Spleen (tissue), 11 donors: ENCODE measurements around the gene RETREG1. TPM values are rescaled to one million over a fixed set of nuclear protein-coding genes. Genes with fewer than 3 reads are reported as not detected.

Experiments
- DNase-seq: peaks from one replicate; pipeline ENCODE4 v3.0.0-alpha.2; 2020
- H3K27ac ChIP-seq, 8 donors: fragments of 200-600 bp; sonication (generic) in 7 of 8; 1 replicate in 4 of 8; 2 replicates in 4 of 8; pipeline versions ENCODE4 v1.5.0 to v1.8.0; 2016 to 2021; ENCODE audit warnings: inconsistent platforms in 4 of 8, mild to moderate bottlenecking in 4 of 8, moderate library complexity in 1 of 8
- H3K27me3 ChIP-seq, 7 donors: fragments of 200-600 bp; sonication (generic) in 6 of 7; replicated peaks in 1 of 7; 1 replicate in 4 of 7; 2 replicates in 3 of 7; pipeline versions ENCODE4 v1.5.0 to v1.8.0; 2016 to 2021; ENCODE audit warnings: inconsistent platforms in 3 of 7, mild to moderate bottlenecking in 1 of 7
- H3K36me3 ChIP-seq, 6 donors: fragments of 200-600 bp; sonication (generic) in 5 of 6; 1 replicate in 4 of 6; 2 replicates in 2 of 6; pipeline versions ENCODE4 v1.5.0 to v1.8.0; 2016 to 2021; ENCODE audit warnings: inconsistent platforms in 2 of 6
- H3K4me1 ChIP-seq, 6 donors: fragments of 200-600 bp; sonication (generic) in 5 of 6; 1 replicate in 3 of 6; 2 replicates in 3 of 6; pipeline versions ENCODE4 v1.5.0 to v1.8.0; 2016 to 2021; ENCODE audit warnings: inconsistent platforms in 3 of 6
- H3K4me3 ChIP-seq, 8 donors: fragments of 200-600 bp; sonication (generic) in 7 of 8; 1 replicate in 4 of 8; 2 replicates in 4 of 8; pipeline versions ENCODE4 v1.5.0 to v1.8.0; 2016 to 2021; ENCODE audit warnings: inconsistent platforms in 4 of 8, mild to moderate bottlenecking in 4 of 8, moderate library complexity in 2 of 8
- H3K9me3 ChIP-seq, 8 donors: fragments of 200-600 bp; sonication (generic) in 7 of 8; 1 replicate in 4 of 8; 2 replicates in 4 of 8; pipeline versions ENCODE4 v1.5.0 to v1.8.0; 2016 to 2021; ENCODE audit warnings: inconsistent platforms in 4 of 8
- CTCF ChIP-seq, 11 experiments: fragments of 200-600 bp in 7 of 11; fragments of 450-650 bp in 4 of 11; sonication (generic) in 4 of 11; IDR thresholded peaks in 8 of 11; conservative IDR thresholded peaks in 3 of 11; 1 replicate in 7 of 11; 2 replicates in 4 of 11; pipeline versions ENCODE4 v1.4.0 to v1.8.0; 2016 to 2021; ENCODE audit warnings: antibody characterized with exemption in 11 of 11, inconsistent platforms in 4 of 11, mild to moderate bottlenecking in 1 of 11
- POLR2A ChIP-seq, 3 donors: fragments of 450-650 bp; IDR thresholded peaks; one replicate each; pipeline ENCODE4 v1.5.1; 2017; ENCODE audit warnings: antibody characterized with exemption in 3 of 3, mild to moderate bottlenecking in 1 of 3
- POLR2AphosphoS5 ChIP-seq, 3 donors: sonication (generic); formaldehyde crosslinking; IDR thresholded peaks; one replicate each; pipeline ENCODE4 v1.5.1; 2017; ENCODE audit warnings: antibody characterized with exemption in 3 of 3
- WGBS, 5 donors: extraction: QIAGEN DNeasy Blood & Tissue Kit in 3 of 5; methylation state at CpG; one replicate each; pipeline versions ENCODE4 v1.1.5 to v1.1.7; 2013 to 2018; 5-methylcytosine and 5-hydroxymethylcytosine counted together
- intact Hi-C: fragments of 100-400 bp; cut with DNase I; formaldehyde crosslinking; loops from one replicate; pipeline ENCODE4 v1.15.0; 2023; ENCODE audit warnings: low total_unique reads
- polyA plus RNA-seq, 3 donors: library from polyadenylated mRNA; stranded (reverse); fragments of 200-250 nt; gene quantifications; one replicate each; pipeline ENCODE4 v1.2.1, GENCODE V29; 2013
- total RNA-seq, 7 donors: library from RNA; depleted of rRNA in 3 of 7; stranded (reverse); fragments of >200 nt in 3 of 7; fragmentation: NEBNext Ultra II Directional in 4 of 7; extraction: Animal tissue kit (Norgen Biotek cat#: 25700) in 4 of 7; gene quantifications; one replicate each; pipeline versions ENCODE4 v1.1.0 to v1.2.1, GENCODE V29; 2016 to 2021
- donor health status: healthy with polysubstance abuse.
- donor health status: DM: no; HTN: no; CAD: no; lungs with moderate emphysema.
- donor health status: DM: no; HTN: no; CAD: no.
- donor health status: Bipolar disorder and iron deficiency.
- donor health status: healthy.
- donor health status: DM: no; HTN: no; CAD: no.
- donor health status: DM: yes; HTN: yes; CAD: no.

The RETREG1 gene
- total and polyA plus RNA-seq, 10 donors: 2.5 to 9.0 (median 5.1) TPM

- H3K9me3 ChIP-seq: no peaks in the 10 kb centered on the region
- no peak overlapping the region for H3K4me3 ChIP-seq
- H3K4me1 ChIP-seq: no peaks in the 10 kb centered on the region
- intact Hi-C loops: no loop called here
- no peak overlapping the region for H3K27ac ChIP-seq
- no peak for DNase-seq
- H3K27me3 ChIP-seq: no peaks in the 10 kb centered on the region
- TF ChIP-seq POLR2AphosphoS5 (IDR thresholded peaks at IDR 0.05) (no peak), POLR2A (IDR thresholded peaks at IDR 0.05) (no peak), CTCF (IDR thresholded peaks at IDR 0.05 in 8 of 11, conservative IDR thresholded peaks at IDR 0.05 in 3 of 11) (no peak)
- peaks cover 0 to 3% (median 0%) of the 10 kb centered on the region in 6 donors for H3K36me3 ChIP-seq
- WGBS, 5 donors: 73 to 93% (median 79%) methylated on average over 4 of the region's 4 CpGs
Observed at GRCh38 chr5:16571016-16571415, 45.8 kb downstream of the RETREG1 start.

GRCh38 chr5:16570121-16570815, 46.5 kb downstream of the RETREG1 start:
- no peak for TF ChIP-seq CTCF (IDR thresholded peaks at IDR 0.05 in 8 of 11, conservative IDR thresholded peaks at IDR 0.05 in 3 of 11)
- TF ChIP-seq POLR2AphosphoS5 (IDR thresholded peaks at IDR 0.05): no peak
- TF ChIP-seq POLR2A (IDR thresholded peaks at IDR 0.05): no peak
- no peaks in the 10 kb centered on the region for H3K4me1 ChIP-seq
- no peaks in the 10 kb centered on the region for H3K9me3 ChIP-seq
- H3K4me3 ChIP-seq: no peak overlapping the region
- H3K27ac ChIP-seq: no peak overlapping the region
- DNase-seq: no peak
- 75 to 96% (median 77%) methylated on average over 3 of the region's 3 CpGs for WGBS, 5 donors
- intact Hi-C loops: no loop called here
- H3K27me3 ChIP-seq: no peaks in the 10 kb centered on the region
- H3K36me3 ChIP-seq: peaks cover 0 to 3% (median 0%) of the 10 kb centered on the region in 6 donors

GRCh38 chr5:16568875-16569580, 47.8 kb downstream of the RETREG1 start:
- H3K27ac ChIP-seq: no peak overlapping the region
- TF ChIP-seq POLR2A (IDR thresholded peaks at IDR 0.05) (no peak), POLR2AphosphoS5 (IDR thresholded peaks at IDR 0.05) (no peak), CTCF (IDR thresholded peaks at IDR 0.05 in 8 of 11, conservative IDR thresholded peaks at IDR 0.05 in 3 of 11) (no peak)
- DNase-seq: no peak
- H3K36me3 ChIP-seq: peaks cover 0 to 3% (median 0%) of the 10 kb centered on the region in 6 donors
- no peaks in the 10 kb centered on the region for H3K27me3 ChIP-seq
- no peak overlapping the region for H3K4me3 ChIP-seq
- intact Hi-C loops: no loop called here
- no peaks in the 10 kb centered on the region for H3K4me1 ChIP-seq
- H3K9me3 ChIP-seq: no peaks in the 10 kb centered on the region
- WGBS, 5 donors: 87 to 94% (median 94%) methylated on average over 16 of the region's 16 CpGs

GRCh38 chr5:16567365-16567764, 49.4 kb downstream of the RETREG1 start:
- intact Hi-C loops: no loop called here
- DNase-seq: no peak
- H3K9me3 ChIP-seq: no peaks in the 10 kb centered on the region
- no peak overlapping the region for H3K27ac ChIP-seq
- H3K36me3 ChIP-seq: peaks cover 0 to 3% (median 0%) of the 10 kb centered on the region in 6 donors
- no peaks in the 10 kb centered on the region for H3K27me3 ChIP-seq
- WGBS, 5 donors: 77 to 93% (median 88%) methylated on average over 3 of the region's 3 CpGs
- TF ChIP-seq POLR2A (IDR thresholded peaks at IDR 0.05): no peak
- TF ChIP-seq CTCF (IDR thresholded peaks at IDR 0.05 in 8 of 11, conservative IDR thresholded peaks at IDR 0.05 in 3 of 11): no peak
- no peak for TF ChIP-seq POLR2AphosphoS5 (IDR thresholded peaks at IDR 0.05)
- H3K4me3 ChIP-seq: no peak overlapping the region
- no peaks in the 10 kb centered on the region for H3K4me1 ChIP-seq
